A549 (cell line): ENCODE data around the gene BIN1. TPM values are rescaled to one million over a fixed set of nuclear protein-coding genes. Genes with fewer than 3 reads are reported as not detected.

Experiments used
- ATAC-seq, 2 experiments: fragments of 200-7000 bp in 1 of 2; fragments of >200 bp in 1 of 2; cut with Nextera tagmentation in 1 of 2; cut with Tn5 transposase in 1 of 2; 3 replicates each; pipeline versions ENCODE4 v1.8.0 to v1.9.1; 2018 to 2020; ENCODE audit warnings: mild to moderate bottlenecking in 1 of 2, moderate library complexity in 1 of 2
- CTCF ChIA-PET: fragments of 300-600 bp; sonication (Branson Sonifier 250); formaldehyde crosslinking; extraction: SDS; loops from one replicate; lab custom pipeline; 2021; ENCODE audit warnings: antibody characterized with exemption, inconsistent platforms; lab: Yijun Ruan, JAX
- POLR2A ChIA-PET: fragments of 350-600 bp; formaldehyde crosslinking; extraction: SDS; loops from one replicate; lab custom pipeline; 2021; ENCODE audit warnings: antibody characterized with exemption, inconsistent platforms; lab: Yijun Ruan, JAX
- DNase-seq, 2 experiments: peaks; one replicate each; pipeline versions ENCODE4 v3.0.0 to v3.0.0-alpha.2; 2011 to 2016; ENCODE audit warnings: low read depth in 1 of 2, low spot score in 1 of 2
- FAIRE-seq: peaks from 2 replicates; lab custom pipeline; 2011; peaks lifted over from hg19 to GRCh38; lab: Jason Lieb, UNC
- H3K27ac ChIP-seq, 2 experiments: fragments of >200 bp; sonication (Bioruptor Twin); formaldehyde crosslinking; 3 replicates each; pipeline ENCODE4 v1.5.1; 2016 to 2017
- H3K4me1 ChIP-seq: fragments of >200 bp; sonication (Bioruptor Twin); formaldehyde crosslinking; 3 replicates; pipeline ENCODE4 v1.6.1; 2016
- H3K4me2 ChIP-seq: fragments of >200 bp; sonication (Bioruptor Twin); formaldehyde crosslinking; 3 replicates; pipeline ENCODE4 v1.6.1; 2016
- H3K4me3 ChIP-seq: fragments of >200 bp; sonication (Bioruptor Twin); formaldehyde crosslinking; 3 replicates; pipeline ENCODE4 v1.5.1; 2016
- H3K9me3 ChIP-seq: fragments of >200 bp; sonication (Bioruptor Twin); formaldehyde crosslinking; 3 replicates; pipeline ENCODE4 v1.6.1; 2016
- CTCF ChIP-seq: fragments of >200 bp; sonication (Bioruptor Twin); formaldehyde crosslinking; IDR thresholded peaks from 3 replicates; pipeline ENCODE4 v1.5.1; 2016
- E2F6 ChIP-seq: IDR thresholded peaks from 2 replicates; pipeline ENCODE4 v1.6.1; 2012; ENCODE audit warnings: low read depth, borderline replicate concordance
- EHMT2 ChIP-seq: fragments of 200-600 bp; sonication (generic); IDR thresholded peaks from 2 replicates; pipeline ENCODE4 v1.6.1; 2016; ENCODE audit warnings: antibody characterized with exemption, low read depth, mild to moderate bottlenecking, moderate library complexity
- GATA3 ChIP-seq: IDR thresholded peaks from 2 replicates; pipeline ENCODE4 v1.6.1; 2012; ENCODE audit warnings: borderline replicate concordance
- HEYL ChIP-seq: fragments of 250-450 bp; sonication (Bioruptor Pico); IDR thresholded peaks from 2 replicates; pipeline ENCODE4 v1.8.0; 2021; ENCODE audit warnings: mild to moderate bottlenecking, moderate library complexity
- HMGXB4 ChIP-seq: fragments of 250-450 bp; sonication (Bioruptor Pico); IDR thresholded peaks from 2 replicates; pipeline ENCODE4 v1.5.0; 2021; ENCODE audit warnings: mild to moderate bottlenecking, moderate library complexity, borderline replicate concordance
- HOXA7 ChIP-seq: fragments of 250-450 bp; sonication (Bioruptor Pico); IDR thresholded peaks from 2 replicates; pipeline ENCODE4 v1.5.0; 2020; ENCODE audit warnings: mild to moderate bottlenecking, moderate library complexity
- HOXB13 ChIP-seq: fragments of 250-450 bp; sonication (Bioruptor Pico); IDR thresholded peaks from 2 replicates; pipeline ENCODE4 v1.5.0; 2020; ENCODE audit warnings: low read depth, mild to moderate bottlenecking, moderate library complexity
- NPAS2 ChIP-seq: fragments of 250-450 bp; sonication (Bioruptor Pico); IDR thresholded peaks from 2 replicates; pipeline ENCODE4 v1.8.0; 2022; ENCODE audit warnings: mild to moderate bottlenecking, moderate library complexity, borderline replicate concordance
- REST ChIP-seq: fragments of 200-600 bp; sonication (generic); IDR thresholded peaks from 2 replicates; pipeline ENCODE4 v1.6.1; 2016; ENCODE audit warnings: antibody characterized with exemption, mild to moderate bottlenecking, moderate library complexity
- SMC3 ChIP-seq: fragments of >200 bp; sonication (Bioruptor Twin); formaldehyde crosslinking; IDR thresholded peaks from 3 replicates; pipeline ENCODE4 v1.6.1; 2018; ENCODE audit warnings: inconsistent platforms
- TFCP2L1 ChIP-seq: fragments of 250-450 bp; sonication (Bioruptor Pico); IDR thresholded peaks from 2 replicates; pipeline ENCODE4 v1.5.0; 2021; ENCODE audit warnings: mild to moderate bottlenecking
- WGBS: methylation state at CpG from one replicate; pipeline ENCODE4 v1.1.6; 2017; ENCODE audit errors: missing lambda C conversion rate; 5-methylcytosine and 5-hydroxymethylcytosine counted together
- polyA plus RNA-seq, 4 experiments: library from polyadenylated mRNA; depleted of rRNA in 3 of 4; stranded (reverse); fragments of >200 nt; fragmentation: RNase III in 1 of 4; extraction: RNeasy Plus Mini Kit Qiagen cat#74134 plus additional on column Dnase treatment in 1 of 4; gene quantifications; 2 replicates in 3 of 4; 3 replicates in 1 of 4; pipeline ENCODE4 v1.2.3, GENCODE V29; 2011 to 2017

Gene BIN1
- polyA plus RNA-seq, 2 of the 4 experiments (the other 2 are of a cell fraction) = 15.5 to 34.1 TPM

- CTCF ChIA-PET = interaction anchor here (1.0 to 5.6 kb wide), 3 partner anchors 13 to 414 kb away, joined by 3 to 38 read pairs (median 5); no protein-coding TSS in a partner anchor
- peak overlapping the region; percentile 95 to 99 for H3K27ac ChIP-seq
- no peaks in the 10 kb centered on the region for H3K9me3 ChIP-seq
- H3K4me2 ChIP-seq = peak overlapping the region; percentile 78; the same call in 1 of the 3 replicates
- POLR2A ChIA-PET = no interaction called here
- ATAC-seq = no peak
- no peak for FAIRE-seq
- TF ChIP-seq CTCF (no peak), TFCP2L1 (CRISPR knock-in tag) (no peak), E2F6 (no peak)
- H3K4me1 ChIP-seq = peaks cover 32% of the 10 kb centered on the region
- WGBS = 95% methylated on average over 3 of the region's 5 CpGs
- DNase-seq = no peak
- no peak overlapping the region for H3K4me3 ChIP-seq
Measured at GRCh38 chr2:127065940-127066318, 41.0 kb downstream of the BIN1 start.

- peaks cover 32% of the 10 kb centered on the region for H3K4me1 ChIP-seq
- 83% methylated on average over 9 of the region's 13 CpGs for WGBS
- no peak for DNase-seq
- peak overlapping the region; percentile 95 to 99 for H3K27ac ChIP-seq
- POLR2A ChIA-PET = no interaction called here
- CTCF ChIA-PET = interaction anchor here (0.6 to 5.6 kb wide), 5 partner anchors 8 to 414 kb away, joined by 3 to 38 read pairs (median 3); no protein-coding TSS in a partner anchor
- ATAC-seq = peak; percentile 0 to 2; a peak in 4 of 6 replicates
- TF ChIP-seq HMGXB4 (CRISPR knock-in tag) = no peak
- no peak for TF ChIP-seq GATA3
- TF ChIP-seq HEYL = no peak
- no peak for TF ChIP-seq SMC3
- TF ChIP-seq NPAS2 = no peak
- TF ChIP-seq EHMT2 = no peak
- TF ChIP-seq REST = no peak
- TF ChIP-seq HOXA7 (CRISPR knock-in tag) = no peak
- TF ChIP-seq HOXB13 (CRISPR knock-in tag) = no peak
- no peak for TF ChIP-seq TFCP2L1 (CRISPR knock-in tag)
- H3K4me2 ChIP-seq = peak overlapping the region; percentile 78
- H3K4me3 ChIP-seq = no peak overlapping the region
- H3K9me3 ChIP-seq = no peaks in the 10 kb centered on the region
- FAIRE-seq = no peak
Measured at GRCh38 chr2:127065299-127065939, 41.5 kb downstream of the BIN1 start.
